Mucosa of gallbladder (tissue), 1 donor: Measurements from ENCODE around the gene NUAK2. TPM values are rescaled to one million over a fixed set of nuclear protein-coding genes. Genes with fewer than 3 reads are reported as not detected.

ENCODE experiments used
- DNase-seq: peaks from one replicate; pipeline ENCODE4 v3.0.0-alpha.2; 2020; ENCODE audit warnings: low spot score
- total RNA-seq: library from RNA; stranded (reverse); gene quantifications from one replicate; pipeline ENCODE4 v1.2.1, GENCODE V29; 2021
- donor health status: DM: no; HTN: no; CAD: no.

The NUAK2 gene
- total RNA-seq, 1 donor from 2014 or later: 6.7 TPM

DNA sequence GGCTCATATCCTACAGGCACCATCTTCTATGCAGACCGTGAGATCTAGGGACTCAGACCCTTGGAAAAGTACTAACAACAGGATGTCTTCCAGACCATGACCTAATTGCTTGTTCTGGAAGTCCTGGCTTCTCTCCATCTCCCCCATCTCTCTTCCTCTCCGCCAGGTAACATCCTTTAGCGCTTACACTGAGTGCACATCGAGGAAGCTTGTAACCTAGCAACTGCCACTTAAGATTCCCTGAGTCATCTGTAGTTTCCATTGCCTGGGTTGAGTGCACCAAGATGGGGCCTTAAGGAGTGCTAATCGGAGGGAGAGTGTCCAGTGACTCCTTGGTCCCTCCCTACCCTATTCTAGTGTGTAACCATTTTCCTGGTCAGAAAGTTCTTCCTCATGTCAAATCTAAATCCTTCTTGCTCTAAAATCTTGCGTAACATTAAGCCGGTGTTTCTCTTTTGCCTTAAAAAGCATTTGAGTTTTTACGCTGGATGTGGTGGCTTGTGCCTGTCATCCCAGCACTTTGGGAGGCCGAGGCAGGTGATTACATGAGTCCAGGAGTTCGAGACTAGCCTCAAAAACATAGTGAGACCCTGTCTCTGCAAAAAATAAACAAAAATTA, 25.5 kb upstream of the NUAK2 start:
- no peak for DNase-seq

DNA sequence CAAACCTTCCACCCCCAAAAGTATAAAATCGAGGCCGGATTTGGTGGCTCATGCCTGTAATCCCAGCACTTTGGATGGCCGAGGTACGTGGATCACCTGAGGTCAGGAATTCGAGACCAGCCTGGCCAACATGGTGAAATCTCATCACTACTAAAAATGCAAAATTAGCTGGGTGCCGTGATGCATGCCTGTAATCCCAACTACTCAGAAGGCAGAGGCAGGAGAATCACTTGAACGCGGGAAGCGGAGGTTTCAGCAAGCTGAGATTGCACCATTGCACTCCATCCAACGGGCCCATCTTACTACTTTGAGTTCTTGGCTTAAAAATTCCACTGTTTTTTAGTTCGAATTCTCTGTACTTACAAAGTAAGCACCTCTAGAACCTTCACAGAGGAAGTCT, 24.2 kb upstream of the NUAK2 start:
- DNase-seq: no peak

DNA sequence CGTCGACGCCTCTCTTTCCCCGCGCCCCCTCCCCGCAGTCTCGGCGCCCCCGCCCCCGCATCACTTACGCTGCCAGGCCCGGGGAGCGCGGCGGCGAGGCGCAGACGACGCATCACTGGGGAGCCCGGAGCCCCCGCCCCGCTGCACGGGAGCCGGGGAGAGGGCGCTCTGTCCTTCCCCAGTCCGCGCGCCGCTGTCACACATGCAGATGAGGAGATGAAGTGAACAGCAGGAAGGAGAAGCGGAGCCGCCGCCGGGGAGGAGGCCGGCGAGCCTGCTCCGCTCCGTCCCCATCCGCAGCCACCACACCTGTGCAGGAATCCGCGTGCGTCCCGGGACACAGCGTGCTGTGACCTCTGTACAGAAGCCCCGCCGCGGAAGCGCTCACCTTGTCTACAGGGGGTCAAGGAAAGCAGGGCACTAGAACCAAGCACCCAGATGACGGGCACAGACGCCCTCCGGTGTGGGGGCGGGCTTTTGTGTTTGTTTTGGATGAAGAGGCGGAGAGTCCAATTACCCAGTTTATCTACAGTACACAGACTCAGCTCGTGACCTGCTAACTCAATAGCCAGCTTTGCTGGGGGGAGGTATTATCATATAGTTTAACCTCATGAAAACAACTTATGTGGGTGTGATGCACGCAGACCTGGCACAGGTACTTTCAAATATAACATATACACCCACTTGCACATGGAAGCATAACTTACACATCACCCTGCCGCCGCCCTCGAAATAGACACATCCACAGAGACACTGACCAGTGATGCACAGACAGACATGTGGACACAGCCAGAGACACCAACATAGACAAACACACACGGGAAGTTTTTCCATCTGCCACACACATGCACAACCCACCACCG, 22.8 kb upstream of the NUAK2 start:
- DNase-seq: peak; percentile 26

DNA sequence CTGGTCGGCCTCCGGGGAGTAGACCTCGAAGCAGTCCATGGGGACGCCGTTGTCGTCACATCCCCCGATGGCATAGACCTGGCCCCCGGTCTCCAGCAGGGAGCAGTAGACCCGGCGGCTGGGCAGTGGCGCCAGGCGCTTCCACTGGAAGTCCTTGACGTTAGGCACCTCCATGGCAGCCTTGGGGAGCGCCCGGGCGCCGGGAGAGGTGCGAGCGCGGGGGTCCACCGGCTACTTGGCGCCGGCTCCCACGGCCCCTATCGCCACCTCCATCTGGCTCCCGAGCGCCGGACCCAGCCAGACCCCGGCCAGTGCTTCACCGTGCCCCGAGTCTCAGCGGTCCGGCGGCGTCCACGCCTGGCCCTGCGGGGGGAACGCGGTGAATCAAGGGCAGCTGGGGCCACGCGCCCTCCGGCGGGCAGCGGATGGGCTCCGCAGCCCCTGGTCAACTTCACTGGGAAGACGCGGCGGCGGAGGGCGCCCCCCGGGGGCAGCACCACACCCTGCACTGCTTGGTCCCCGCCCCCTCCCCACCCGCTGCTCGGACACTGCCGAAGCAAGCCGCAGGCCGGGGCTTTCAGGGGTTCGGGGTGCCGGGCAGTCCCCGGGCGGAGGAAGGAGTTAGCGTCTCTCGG, 22.0 kb upstream of the NUAK2 start:
- DNase-seq: no peak

DNA sequence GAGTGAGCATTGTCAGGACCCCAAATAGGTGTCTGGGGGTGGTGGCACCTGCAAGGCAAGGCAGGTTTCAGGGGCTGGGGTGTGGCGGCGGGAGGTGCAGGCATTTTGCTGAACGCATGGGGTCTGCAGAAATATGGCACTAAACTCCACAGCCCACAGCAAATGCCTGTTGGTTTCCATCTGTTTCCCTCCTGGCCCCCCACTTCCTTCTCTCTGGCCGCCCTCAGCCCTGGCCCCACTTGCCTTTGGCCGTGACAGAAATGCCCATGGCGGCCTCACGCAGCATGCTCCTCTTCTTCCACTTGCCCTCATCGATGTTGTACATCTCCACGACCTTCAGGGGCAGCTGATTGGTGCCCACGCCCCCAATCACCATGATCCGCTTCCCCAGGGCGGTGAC, 21.4 kb upstream of the NUAK2 start:
- no peak for DNase-seq

DNA sequence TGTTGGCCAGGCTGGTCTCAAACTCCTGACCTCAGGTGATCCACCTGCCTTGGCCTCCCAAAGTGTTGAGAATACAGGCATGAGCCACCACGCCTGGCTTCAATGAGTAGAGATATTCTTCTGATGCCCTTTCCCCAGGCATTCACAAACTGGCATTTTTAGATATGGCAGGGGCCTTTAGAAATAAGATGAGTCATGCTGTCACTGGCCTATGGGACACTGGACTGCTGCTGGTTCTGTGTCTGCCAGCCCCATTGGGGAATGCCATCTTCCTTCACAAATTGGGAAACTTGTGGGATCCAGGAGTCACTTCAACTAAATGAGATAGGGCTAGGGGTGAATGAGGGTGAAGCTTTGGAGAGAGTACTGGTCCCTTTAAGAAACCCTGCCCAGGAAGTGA, 19.1 kb upstream of the NUAK2 start:
- DNase-seq: no peak

DNA sequence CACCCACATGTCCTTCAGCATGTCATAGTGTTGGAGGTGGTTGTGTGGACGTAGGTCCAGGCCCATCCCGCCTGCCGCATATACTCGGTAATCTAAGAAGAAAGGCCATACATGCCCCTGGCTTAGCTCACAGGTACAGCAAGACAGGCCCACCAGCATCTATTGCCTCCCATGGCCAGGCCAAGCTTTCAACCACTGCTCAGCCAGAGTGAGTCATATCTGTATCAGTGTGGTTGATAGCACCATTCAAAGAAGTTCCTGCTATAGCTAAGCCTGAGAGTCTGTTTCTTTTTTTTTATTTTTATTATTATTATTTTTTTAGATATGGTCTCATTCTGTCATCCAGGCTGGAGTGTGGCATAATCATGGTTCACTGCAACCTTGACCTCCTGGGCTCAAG, 18.2 kb upstream of the NUAK2 start:
- no peak for DNase-seq

DNA sequence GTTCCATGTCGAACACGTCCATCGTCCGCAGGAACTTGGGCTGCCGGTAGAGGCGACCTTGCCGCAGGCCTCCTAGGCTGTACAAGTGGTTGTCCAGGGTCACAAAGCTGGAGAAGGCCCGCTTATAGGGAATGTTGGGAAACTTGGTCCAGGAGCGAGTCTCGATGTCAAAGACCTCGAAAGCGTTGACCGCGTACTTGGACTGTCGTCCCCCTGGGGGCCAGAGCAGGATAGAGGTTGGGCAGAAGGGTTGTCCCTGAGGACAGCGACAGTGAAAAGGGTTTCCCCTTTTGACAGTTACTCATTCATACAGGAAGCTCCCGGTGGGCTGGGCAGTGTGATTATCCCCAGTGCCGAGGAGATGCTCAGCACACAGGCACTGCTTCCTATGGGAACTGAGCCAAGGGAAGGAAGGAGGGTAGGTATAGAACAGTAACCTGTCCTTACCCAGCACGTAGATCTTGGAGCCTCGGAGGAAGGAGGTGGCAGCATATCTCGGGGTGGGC, 17.7 kb upstream of the NUAK2 start:
- no peak for DNase-seq

DNA sequence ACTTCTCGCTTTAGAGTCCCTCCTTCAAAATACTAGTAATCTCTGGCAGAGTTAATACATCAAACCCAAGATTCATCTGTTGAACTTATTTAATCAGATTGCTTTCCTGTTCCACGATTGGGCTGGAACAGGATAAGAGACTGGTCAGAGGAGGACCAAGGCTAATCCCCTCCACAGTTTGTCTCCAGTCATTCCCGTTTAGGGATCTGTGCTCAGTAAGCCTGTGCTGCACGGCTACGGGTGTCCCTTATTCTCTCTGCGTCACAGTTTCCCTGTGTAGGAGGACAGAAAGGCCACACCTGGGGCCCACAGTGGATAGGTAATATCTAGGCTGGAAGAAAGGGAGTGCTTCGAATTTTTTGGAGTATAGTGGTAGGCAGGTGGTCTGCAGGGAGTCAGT, 16.5 kb upstream of the NUAK2 start:
- no peak for DNase-seq

DNA sequence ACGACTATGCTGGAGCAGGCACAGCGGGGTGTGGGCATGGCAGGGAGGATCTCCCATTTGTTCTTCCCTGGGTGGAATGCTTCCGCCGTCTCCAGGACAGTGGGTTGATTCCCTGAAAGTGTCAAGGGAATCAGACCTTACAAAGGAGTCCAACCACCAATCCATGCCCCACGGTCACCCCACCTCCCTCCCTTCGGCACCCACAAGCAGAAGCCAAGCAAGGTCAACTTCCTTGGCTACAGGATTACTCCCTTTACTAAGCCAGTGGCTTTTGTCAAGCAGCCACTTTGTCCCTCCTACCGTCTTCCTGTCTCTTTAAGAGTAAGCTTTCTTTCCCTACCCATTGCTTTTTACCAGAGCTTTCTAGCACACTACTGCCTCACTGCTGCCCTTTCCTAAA, 15.9 kb upstream of the NUAK2 start:
- DNase-seq: no peak

DNA sequence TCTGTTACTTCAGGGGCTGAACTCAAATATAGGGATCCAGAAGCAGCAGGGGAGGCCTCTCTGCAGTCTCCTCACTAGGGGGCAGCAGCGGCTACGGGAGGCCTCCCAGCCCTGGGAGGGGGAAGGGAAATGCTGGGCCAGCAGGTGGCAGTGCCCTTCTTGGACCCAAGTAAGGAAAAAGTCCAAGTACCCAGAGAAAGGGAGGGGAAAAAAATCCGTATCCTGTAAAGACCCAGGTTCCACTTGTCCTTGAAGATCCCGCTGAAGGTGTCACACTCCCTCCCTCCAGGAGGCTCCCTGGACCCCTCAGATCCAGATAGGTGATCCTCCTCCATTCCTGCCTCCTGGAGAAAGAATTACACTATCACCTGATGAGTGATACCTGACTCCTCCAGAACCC, 14.1 kb upstream of the NUAK2 start:
- peak; percentile 80 for DNase-seq

DNA sequence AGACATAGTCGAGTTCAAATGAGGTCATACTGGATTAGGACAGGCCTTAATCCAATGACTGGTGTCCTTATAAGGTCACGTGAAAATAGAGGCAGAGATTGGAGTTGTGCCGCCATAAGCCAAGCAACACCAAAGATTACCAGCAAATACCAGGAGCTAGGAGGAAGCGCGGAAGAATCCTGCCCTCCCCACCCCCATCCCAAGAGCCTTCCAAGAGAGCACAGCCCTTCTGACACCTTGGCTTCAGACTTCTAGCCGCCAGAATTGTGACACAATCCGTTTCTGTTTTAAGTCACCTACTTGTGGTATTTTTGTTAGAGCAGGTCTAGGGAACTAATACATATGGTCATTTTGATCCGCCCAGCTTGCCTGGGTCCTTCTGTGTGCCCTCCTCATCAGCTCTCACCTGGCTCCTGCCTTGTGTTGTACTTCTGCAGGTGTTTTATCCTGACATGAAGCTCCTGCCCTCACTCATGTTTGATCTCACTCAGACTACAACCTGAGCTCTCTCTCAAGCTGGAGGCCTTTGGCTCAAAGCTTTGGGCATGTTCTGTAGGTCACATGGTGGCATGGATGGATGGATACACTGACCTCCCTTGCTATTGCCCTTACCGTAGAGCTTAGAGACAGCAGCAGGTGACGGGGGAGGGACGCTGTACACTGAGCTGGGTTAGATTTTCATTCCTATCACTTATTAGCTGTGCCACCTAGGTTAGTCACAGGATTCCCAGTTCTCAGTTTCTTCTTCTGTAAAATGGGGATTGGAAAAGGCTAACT, 10.7 kb upstream of the NUAK2 start:
- no peak for DNase-seq

DNA sequence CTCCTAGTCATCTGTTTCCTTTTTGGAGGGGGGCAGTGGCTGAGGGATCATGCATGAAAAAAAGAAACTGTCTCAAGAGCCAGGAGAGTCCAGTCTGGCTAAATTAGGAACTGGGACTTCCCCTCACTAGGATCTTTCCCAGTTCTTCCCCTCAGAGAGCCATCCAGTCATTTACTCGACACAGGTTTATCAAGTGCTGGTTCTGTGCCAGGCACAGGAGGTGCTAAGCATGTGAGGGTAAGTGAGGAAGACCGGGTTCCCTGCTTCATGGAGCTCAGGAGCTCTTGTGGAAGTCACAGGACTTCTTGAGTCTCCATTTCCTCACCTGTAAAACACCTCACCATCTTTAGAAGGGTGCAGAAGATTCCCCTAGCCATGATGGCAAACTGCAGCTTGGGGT, 8.6 kb upstream of the NUAK2 start:
- no peak for DNase-seq

DNA sequence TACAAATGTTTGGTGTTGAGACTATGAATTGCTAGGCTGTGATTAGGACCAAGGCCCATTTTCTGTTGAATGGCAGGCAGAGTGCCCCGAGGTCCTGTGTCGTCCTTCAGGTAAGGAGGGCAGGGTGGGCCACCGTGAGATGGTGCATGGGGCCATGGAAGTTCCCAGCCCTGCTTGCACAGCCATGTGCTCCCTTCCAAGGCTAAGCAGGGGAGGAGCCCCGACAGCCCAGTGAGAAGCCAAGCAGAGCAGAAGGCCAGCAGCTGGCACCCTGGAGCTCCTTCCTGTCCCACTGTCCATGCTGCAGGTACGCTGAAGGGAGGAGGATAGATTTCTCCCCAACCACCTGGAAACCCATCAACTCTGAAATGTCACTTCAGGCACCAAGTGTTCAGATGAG, 8.2 kb upstream of the NUAK2 start:
- no peak for DNase-seq

DNA sequence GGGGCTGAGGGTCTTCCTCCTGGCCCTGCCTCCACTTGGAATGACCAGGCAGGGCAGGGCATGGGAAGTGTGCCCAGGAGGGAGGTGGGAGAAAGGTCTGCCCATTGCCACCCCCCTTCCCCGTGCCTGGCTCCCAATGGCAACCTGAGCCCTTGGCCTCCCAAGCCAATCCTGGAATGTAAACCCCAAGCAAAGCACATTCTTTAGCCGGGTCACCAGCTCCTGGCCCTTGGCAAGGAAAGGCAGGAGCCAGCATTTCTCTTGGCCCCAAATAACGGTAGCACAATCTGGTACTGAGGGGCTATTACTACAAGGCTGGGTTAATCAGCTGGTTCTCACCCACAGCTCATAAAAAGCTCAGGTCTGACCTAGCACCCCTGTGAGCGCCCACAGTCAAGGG, 6.9 kb upstream of the NUAK2 start:
- no peak for DNase-seq

DNA sequence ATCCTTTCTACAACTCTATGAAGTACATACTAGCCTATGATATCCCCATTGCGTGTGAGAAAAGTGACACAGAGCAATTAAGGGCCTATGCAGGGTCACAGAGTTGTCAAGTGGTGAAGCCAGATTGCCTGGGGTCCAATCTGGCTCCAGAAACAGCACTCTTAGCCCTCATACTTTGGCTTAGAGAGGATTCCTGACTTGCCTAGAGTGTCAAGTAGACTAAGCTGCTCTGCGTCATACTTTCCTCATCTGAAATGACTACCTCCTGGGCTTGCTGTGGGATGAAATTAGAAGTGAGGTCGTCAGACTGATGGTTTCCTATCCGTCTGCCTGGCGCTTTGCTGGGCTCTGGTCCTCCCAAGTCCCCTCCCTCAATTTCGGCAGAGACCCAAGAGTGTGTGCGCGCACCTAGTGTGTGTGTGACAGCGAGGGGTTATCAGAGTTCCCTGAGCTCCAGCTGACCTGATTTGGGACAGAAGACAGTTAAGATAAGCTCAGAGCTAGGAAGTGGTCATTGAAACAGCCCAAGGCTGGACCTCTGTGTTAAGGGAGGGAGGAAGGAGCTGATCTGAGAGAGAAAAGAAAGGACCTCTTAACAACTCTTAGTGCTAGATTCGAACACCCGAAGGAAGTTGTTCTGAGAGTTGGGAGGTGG, 5.4 kb upstream of the NUAK2 start:
- DNase-seq: no peak

DNA sequence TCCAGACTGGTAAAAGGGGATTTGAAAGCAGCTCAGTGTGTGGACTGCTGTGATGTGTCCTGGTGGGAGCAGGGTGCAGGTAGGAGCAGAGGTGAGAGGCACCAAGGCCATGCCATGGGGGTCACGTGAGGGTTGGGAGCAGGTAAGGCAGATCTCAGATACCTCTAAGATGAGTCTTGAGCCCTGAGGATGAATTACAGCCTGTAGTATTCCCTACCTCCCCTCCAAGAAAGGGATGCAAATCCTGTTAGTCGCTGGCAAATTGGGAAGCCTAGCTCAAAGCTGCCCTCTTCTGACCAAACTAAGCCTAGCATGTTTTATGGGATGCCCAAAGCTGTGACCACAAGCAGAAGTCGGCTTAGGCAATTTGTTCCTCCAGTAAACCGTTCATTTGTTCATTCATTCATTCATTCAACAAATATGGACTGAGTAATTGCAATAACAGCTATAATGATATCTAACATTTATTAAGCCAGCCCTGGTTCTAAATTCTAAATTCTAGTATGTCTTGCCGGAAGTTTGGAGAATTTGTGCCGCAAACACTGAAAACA, 3.9 kb upstream of the NUAK2 start:
- DNase-seq: peak; percentile 83

DNA sequence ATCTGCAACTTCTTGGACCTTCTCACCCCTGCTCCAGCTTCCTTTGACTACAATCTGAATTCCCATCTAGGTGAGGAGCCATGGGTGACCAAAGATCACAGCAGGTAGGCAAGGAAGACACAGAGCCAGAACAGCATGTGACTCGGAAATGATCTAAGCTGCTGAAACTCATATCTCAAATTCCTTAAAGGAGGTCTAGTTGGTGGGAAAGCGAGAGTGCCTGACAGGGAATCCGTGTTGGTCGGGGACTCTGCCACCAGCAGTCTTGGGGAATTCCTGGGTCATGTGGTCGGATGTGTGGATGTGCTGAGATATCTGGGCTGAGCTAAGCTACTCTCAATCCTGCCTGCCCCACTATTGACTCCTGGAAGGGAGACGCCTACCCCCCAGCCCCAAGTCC, 3.2 kb upstream of the NUAK2 start:
- no peak for DNase-seq

DNA sequence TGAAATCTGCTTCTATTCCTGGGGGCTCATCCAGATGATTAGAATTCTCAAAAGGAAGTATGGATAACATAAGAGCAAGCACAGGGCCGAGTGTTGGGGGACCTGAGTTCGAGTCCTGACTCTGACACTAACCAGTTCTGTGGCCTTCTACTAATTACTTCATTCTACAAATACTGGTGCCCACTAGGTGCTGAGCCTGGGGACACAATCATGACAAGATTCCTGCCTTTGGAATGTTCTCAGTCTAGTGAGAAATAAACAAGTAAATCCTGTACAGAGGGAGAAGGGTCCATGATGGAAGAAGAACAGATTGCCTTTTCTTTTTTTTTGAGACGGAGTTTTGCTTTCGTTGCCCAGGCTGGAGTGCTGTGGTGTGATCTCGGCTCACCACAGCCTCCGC, 2.2 kb upstream of the NUAK2 start:
- DNase-seq: no peak

DNA sequence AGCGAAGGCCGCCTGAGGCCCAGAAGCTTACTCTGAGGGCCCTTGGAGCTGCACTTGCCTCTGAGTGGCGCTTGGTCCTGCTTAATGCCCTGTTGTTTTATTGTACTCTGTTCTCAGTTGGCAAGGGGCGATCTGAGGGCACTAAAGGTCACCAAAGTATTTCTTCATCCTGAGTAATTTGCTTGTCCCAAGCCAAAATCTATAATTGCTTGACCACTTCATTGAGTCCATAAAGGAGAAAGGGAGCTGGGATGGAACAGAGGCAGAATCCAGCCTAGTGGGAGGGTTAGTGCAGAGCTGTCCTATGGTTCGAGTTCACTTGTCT, 376 bp upstream of the NUAK2 start:
- DNase-seq: no peak
